Activated CD4-positive, CD25-positive, alpha-beta regulatory T cell treated with anti-CD3 and anti-CD28 coated beads, Interleukin-2, amount 50 U/mL, for 72 hours (primary cell): ENCODE measurements around the gene WT1.

Source experiments
- DNase-seq: peaks from one replicate; pipeline ENCODE4 v3.0.0; 2021

WT1 gene

GRCh38 chr11:32420937-32421901 lies 14.1 kb downstream of the WT1 start:
- no peak for DNase-seq

DNA sequence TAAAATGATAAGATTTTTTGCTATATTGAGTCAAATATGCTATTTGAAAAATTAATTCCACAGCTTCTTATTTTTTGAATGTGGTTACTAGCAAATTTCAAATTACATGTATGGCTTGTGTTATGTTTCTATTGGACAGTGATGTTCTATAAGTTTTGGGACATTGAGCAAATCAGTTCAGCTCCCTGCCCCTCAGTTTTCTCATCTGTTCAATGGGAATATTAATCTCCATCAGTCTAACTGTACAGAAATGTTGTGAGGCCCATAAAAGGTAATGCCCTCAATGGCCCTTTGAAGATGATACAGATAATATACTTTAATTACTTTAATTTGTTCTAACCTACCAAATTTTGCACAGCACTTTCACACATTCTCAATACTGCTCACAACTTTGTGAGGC lies 15.2 kb downstream of the WT1 start:
- DNase-seq, result no peak

- DNase-seq, result no peak
These were observed 16.5 kb downstream of the WT1 start for GRCh38 chr11:32418836-32419235.

DNA sequence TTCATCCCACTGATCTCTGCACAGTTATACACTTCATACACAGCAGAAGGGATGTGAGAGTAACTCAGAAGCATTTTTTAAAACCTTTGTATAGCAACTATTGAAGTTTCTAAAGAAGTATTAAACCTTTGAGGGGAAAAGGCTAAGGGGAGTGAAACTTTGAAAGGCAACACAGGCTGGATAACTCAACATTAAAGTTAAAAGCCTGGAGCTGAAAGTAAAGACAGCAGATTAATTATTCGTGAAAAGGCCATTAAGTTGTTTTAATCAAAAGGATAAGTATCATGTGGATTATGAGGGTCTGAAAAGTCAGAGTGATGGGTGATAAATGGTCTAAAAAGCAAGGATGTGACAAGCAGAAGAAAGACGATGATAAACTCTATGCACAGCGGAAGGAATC lies 17.5 kb downstream of the WT1 start:
- DNase-seq, result no peak

- DNase-seq, result no peak
These were observed 19.0 kb downstream of the WT1 start for GRCh38 chr11:32416301-32416700.

DNA sequence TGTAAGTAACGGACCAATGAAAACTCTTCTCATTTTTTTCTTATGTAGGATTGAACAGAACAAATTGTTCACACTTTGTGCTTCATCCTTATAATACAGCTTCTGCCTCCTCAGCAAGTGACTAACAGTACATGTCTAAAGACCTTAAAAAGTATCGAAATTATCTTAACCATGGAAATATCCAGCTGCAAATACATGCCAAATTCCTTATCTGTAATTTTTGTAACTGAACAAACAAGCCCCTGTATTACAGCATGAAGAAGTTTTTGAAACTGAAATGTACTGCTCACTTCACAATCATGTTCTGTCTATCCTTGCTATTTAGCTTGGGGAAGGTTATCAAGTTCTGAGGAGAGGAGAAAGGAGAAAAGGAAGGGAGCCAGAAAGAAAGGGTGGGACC lies 20.4 kb downstream of the WT1 start:
- DNase-seq, result no peak

GRCh38 chr11:32411942-32412615 lies 23.3 kb downstream of the WT1 start:
- no peak for DNase-seq

DNA sequence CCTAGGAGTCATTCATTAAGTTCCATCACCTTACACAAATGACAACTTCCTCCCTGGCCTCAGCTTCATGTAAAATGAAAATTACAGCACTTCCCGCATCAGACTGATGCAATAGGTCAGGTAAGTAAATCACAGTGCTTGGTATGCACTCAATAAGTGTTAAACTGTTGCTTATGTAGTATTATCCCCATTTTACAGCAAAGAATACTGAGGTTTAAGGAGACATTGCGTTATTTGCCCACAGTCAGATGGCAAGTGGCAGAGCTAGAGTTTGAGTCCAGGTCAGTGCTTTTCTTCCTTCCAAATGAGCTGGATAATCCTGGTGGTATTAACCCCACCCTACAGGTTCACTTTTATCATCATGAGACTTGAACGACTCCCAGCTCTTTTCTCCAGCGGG lies 29.7 kb downstream of the WT1 start:
- DNase-seq, result no peak

- DNase-seq, result no peak
These were observed 32.5 kb downstream of the WT1 start for GRCh38 chr11:32402836-32403235.

DNA sequence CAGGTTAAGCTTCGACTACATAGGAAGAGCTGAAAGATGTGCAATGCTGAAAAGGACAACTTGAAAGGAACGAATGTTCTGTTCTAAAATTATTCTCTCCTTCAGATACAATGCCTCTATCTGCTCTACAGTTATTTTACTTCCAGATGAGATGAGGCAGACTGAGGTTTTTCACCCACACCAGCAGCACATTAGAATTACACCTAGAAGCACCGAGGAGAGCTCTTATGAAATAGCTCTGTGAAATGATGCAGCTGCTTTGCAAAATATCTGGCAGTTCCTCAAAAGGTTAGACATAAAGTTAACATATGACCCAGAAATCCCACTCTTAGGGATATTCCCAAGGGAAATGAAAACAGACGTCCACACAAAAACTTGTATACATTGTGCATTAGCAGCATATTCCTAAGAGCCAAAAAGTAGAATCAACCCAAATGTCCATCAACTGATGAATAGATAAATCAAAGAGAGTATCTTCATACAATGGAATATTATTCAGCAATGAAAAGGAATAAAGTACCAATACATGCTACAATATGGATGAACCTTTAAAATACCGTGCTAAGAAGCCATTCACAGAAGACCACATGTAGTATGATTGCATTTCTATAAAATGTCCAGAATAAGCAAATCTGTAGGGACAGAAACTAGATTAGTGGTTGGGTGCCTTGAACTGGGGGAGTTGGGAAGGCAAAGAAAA lies 34.5 kb downstream of the WT1 start:
- no peak for DNase-seq

- no peak for DNase-seq
These were observed 35.1 kb downstream of the WT1 start for GRCh38 chr11:32400196-32400595.

- DNase-seq, result no peak
These were observed 38.3 kb downstream of the WT1 start for GRCh38 chr11:32396991-32397390.

DNA sequence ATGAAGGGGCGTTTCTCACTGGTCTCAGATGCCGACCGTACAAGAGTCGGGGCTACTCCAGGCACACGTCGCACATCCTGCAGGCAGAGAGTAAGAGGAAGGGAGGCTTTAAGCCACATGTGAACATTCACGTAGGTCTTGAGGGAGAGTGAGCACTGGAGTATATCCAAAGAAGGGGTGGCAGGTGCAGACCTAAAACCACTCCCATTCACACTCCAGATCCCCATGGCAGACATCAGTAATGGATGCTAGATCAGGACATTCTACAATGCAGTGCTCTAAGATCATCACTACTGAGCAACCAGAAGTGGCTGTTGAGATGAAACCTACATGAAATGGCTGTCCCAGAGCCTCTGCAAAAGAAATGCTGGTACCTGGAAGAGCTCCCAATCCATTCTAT lies 39.0 kb downstream of the WT1 start:
- no peak for DNase-seq

GRCh38 chr11:32395127-32395526 lies 40.2 kb downstream of the WT1 start:
- no peak for DNase-seq

GRCh38 chr11:32392840-32393239 lies 42.5 kb downstream of the WT1 start:
- no peak for DNase-seq

DNA sequence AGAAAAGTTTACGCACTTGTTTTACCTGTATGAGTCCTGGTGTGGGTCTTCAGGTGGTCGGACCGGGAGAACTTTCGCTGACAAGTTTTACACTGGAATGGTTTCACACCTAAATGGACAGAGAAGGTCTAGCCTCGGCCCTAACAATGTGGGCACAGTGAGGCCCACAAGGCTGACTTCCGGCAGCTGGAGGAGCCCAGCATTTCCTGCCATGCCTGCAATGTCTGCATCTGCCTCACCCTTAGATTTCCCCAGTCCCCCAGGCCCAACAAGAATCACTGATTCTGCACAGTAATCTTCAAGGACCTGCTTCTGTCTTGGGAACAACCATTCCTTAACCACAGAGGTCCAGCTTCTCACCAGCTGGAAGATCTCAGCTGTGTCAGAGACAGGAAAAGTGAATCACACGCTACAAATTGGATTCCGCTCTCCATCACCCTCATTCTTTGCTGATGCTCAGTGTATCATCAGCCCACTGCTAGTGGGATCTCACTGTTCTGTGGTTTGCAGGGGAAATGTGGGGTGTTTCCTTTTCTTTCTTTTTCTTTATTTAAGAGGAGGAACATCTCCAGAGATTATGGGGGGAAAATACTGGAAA lies 43.3 kb downstream of the WT1 start:
- DNase-seq, result no peak

- no peak for DNase-seq
These were observed 43.9 kb downstream of the WT1 start for GRCh38 chr11:32391479-32391878.

DNA sequence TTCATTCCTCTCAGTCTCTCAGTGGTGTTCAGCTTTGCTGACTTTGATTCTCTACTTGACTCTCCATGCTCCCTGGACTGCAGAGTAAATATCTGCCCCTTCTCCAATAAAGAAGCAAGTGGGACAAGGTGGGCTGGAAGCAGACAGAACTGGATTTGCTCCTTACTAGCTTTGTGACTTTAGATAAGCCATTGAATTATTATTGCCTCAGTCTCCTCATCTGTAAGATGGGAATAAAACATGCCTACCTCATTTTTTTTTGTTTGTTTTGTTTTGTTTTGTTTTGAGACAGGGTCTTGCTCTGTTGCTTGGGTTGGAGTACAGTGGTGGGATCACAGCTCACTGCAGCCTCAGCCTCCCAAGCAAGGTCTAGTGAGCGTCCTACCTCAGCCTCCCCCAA lies 44.6 kb downstream of the WT1 start:
- DNase-seq, result no peak

DNA sequence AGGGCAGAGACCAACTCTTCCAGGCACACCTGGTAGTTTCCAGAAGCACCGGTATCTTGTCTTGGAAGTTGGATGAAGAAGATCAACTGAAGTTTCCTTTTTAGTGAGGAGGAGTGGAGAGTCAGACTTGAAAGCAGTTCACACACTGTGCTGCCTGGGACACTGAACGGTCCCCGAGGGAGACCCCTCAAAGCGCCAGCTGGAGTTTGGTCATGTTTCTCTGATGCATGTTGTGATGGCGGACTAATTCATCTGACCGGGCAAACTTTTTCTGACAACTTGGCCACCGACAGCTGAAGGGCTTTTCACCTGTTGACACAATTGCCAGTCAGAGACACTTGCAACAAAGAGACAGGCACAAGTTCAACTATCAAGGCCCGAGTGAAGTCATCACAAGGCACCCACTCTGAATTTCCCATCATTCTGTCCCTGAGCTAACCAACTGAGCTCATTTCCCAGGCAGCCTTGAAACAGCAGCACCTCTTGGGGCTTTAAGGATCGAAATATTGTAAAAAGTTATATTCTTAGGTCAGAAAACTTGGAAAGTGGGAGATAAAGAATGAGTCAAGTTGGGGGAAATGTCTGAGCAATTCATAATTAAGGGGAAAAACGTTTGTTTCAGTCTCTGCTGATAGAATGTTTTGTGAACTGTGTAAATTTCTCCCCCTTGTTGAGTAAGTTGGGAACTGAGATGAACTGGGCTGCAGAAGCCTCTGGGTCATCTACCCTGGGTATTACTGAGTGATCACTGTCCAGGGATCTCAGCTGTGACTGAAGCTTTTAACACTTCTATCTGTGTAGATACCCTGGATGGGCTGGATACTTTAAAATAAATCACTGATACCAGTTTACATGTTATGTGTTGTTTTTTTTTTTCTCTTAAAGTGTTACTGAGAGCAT lies 46.2 kb downstream of the WT1 start:
- no peak for DNase-seq

GRCh38 chr11:32388365-32388764 lies 47.0 kb downstream of the WT1 start:
- no peak for DNase-seq

- no peak for DNase-seq
These were observed 47.9 kb downstream of the WT1 start for GRCh38 chr11:32387411-32387810.

DNA sequence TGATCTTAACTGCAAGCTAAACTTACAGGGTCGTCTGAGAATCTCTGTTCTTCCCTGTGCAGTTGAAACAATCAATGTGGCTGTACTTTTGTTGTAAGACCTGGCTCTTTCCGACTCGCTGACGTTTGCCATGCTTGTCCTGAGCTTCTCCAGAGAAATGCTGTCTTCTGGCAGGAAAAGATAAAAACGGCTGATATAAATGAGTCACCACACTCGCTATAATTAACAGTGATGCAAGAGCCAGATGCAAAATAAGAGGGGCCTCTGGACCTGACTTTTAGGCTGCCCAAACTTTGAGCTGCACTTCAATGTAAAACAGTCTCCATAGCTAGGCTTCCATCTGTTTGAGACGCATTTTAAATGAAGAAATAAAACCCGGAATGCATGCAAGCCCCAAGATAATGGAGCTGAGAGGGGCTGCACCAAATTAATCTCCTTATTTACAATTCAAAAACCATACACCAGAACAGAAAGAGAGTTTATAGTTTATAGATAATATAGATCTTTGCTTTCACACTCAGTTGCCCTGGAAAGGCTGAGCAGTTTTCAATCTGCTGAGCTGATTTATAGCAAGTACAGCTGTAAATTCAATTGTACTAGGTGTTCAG lies 48.5 kb downstream of the WT1 start:
- DNase-seq, result no peak
